SKM-1 treated with dmso at 0.1 percent for 144 hours (cell line): ENCODE results near the gene RPS5.
A peak's percentile ranks its signal among the peaks of the same experiment; 100 is the strongest.
"Not testable (repeated sequence)": the region's sequence is repeated elsewhere in the genome, so short reads cannot be mapped to it uniquely, and the experiment has no call there.

Experiments
- DNase-seq: peaks from one replicate; lab custom pipeline; 2025; ENCODE audit not compliant: unreplicated experiment; lab: John Stamatoyannopoulos, UW

RPS5 gene

DNA sequence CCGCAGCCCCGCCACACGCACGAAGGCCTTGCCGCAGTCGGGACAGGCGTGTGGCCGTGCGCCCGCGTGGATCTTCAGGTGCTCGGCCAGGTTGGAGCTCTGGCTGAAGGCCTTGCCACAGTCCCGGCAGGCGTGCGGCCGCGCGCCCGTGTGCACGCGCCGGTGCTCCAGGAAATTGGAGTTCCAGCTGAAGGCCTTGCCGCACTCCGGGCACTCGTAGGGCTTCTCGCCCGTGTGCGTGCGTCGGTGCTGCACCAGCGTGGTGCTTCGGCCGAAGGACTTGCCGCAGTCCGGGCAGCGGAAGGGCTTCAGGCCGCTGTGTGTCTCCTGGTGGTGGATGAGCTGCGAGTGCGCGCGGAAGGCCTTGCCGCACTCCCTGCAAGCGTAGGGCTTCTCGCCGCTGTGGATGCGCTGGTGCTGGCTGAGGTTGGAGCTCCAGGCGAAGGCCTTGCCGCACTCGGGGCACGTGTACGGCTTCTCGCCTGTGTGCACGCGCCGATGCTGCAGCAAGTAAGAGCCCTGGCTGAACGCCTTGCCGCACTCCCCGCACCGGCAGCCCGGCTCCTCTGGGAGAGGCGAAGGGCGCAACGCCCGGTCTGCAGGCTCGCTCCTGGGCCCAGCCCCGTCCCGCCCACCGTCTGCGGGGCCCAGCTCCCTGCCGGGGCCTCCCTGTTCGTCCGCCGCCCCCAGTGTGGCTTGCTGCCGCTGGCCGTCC is 30.1 kb upstream of the RPS5 start:
- no peak for DNase-seq

DNA sequence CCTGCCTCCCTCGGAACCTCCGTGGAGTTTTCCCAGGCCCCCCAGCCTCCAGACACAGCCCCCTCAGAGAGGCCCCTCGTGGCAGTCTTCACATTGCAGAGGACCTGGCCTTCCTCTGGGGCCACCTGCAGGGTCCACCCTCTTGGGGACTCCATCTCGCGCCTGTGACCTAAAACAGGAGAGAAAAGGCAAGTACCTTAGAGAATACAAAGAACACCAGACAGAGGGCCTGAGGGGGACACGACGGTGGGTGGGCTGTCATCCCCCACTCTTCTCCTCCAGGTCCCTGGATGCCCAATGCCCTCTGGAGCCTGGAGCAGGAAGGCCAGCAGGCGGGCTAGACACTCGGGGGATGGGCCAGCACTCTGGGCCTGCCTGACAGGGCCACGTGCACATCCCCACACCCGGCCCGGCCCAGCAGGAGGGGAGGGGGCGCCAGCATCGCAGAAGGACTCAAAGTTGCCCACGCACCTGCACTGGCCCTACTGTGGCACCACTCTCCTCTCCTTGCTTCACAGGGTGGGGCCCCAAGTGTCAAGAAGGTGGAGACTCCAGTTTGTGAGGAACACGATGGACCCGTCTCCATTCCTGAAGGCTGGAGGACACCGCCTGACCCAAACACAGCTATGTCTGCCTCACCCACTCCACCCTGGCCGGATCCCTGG is 29.5 kb upstream of the RPS5 start:
- no peak for DNase-seq

DNA sequence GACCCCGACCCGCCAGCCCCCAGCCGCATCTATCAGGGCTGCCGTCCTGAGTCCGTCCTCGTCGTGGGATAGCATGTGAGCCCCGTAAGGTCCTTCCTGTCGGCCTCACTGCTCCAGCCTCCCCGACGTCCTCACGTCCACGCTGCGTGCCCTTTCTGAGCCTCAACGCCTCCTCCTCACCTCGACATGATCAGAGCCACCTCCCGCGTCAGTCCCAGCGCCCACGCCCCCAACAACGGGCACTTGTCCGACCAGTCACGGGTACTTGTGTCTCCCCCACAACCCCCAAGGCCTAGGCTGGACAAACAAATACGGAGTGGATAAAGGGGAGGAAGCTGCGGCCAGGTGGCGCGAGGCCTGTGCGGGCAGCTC is 25.2 kb upstream of the RPS5 start:
- no peak for DNase-seq

DNA sequence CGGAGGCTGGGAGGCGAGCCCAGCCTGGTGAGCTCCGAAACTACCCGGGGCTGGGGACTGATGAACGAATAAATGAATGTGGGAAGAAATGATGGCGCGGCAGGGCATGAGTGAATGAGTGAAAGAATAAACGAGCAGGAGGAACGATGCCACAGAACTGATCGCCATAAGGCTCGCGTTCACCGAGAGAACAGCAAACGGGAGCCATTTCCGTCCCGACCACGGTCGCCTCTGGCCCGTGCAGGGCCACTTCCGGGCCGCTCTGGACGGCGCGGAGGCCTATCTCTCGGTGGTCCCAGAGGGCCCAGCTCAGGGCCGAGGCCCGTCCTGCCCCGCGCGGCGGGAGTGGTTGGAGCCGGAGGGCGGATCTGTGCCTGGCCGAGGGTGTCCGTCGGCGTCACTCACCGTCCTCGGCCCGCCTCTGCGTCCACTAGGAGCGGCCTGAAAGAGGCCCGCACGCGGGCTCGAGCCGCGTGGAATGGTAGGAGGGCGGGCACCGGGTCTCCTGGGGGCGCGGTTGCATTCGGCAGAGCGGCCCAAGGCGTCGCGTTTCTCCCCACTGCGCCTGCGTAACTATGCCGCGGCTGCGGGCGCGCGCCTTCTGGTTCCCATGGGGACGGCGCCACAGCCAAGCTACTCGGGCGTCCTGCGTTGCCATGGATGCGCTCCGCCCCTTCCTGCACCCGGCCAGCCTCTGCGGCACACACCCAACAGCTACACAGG is 24.6 kb upstream of the RPS5 start, which contains the start of gene ZNF497:
Gene ZNF497 (minus strand): TSS at position 480 of the 723 bp plus-strand sequence. CDS start 5,116 bp downstream, outside the sequence.
- peak; percentile 72 for DNase-seq

DNA sequence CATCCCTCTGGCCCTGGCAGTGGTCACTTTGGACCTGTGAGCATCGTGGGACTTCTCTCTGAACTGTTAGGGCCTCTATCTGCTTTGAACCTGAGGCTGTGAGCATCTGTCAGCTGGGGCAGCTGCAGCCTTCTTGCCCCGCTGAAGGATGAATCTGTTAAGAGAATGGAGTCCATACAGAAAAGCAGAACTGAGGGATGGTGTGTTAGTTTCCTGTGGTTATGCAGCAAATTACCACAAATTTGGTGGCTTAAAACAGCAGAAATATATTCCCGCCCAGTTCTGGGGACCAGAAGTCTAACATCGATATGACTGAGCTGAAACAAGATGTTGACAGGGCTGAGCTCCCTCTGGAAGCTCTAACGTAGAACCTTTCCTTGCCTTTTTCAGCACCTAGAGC is 22.9 kb upstream of the RPS5 start:
- peak; percentile 48 for DNase-seq

DNA sequence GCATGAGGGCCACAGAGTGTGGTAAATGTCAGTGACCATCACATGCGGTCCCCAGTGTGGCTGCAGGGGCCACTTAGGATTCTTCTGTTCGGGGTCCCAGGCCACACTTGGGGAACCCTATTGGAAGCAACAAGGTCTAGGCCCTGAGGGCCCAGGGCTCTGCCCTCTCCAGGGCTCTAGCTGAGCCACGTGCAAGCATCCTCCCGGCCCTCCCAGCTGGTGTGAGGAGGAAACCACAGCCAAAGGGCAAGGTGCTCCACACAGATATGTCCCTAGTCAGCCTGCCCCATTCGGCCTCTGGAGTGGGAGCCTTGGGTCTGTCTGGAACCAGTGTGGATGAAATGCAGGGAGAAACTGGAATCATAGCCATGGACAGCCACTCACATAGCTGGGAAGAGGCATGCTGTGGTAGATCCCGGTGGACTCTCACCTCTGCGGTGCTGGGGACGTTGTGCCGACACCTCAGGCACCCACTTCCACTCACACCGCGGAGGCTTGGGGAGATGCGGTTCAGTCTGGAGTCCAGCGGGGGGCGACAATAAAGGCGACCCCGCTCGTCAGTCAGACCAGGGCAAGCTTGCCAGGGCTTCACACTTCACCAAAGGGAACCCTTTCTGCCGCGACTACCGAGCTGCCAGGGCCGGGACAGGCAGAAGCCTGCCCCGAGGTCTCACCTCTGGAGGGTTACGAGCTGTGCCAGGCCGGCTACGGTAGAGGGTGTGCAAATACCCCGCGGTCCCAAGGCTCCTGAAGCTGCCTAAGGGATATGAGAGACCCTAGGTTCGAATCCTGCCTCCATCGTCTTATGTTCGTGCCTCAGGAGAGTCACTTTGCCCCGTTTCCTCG is 20.3 kb upstream of the RPS5 start:
- no peak for DNase-seq

DNA sequence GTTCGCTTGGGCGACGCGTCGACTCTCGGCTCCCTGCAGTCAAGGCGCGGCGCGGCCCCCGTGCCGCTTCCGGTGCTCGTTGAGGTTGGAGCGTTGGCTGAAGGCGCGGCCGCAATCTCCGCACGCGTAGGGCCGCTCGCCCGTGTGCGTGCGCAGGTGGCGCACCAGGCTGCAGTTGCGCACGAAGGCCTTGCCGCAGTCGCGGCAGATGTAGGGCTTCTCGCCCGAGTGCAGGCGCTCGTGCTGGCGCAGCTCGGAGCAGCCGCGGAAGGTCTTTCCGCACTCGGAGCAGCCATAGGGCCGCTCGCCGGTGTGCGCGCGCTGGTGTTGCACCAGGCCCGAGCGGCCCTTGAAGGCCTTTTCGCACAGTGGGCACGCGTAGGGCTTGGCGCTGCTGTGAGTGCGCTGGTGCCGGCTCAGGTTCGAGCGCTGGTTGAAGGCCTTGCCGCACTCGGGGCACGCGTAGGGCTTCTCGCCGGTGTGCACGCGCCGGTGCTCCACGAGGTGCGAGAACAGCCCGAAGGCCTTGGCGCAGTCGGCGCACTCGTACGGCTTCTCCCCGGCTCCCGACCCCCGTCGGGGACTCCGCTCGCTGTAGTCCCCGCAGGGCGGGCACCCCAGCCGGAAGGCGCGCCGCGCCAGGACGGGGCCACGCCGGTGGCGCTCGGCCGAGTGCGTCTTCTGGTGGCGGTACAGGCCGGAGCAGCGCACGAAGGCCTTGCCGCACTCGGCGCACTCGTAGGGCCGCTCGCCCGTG is 19.2 kb upstream of the RPS5 start:
- DNase-seq, result no peak

DNA sequence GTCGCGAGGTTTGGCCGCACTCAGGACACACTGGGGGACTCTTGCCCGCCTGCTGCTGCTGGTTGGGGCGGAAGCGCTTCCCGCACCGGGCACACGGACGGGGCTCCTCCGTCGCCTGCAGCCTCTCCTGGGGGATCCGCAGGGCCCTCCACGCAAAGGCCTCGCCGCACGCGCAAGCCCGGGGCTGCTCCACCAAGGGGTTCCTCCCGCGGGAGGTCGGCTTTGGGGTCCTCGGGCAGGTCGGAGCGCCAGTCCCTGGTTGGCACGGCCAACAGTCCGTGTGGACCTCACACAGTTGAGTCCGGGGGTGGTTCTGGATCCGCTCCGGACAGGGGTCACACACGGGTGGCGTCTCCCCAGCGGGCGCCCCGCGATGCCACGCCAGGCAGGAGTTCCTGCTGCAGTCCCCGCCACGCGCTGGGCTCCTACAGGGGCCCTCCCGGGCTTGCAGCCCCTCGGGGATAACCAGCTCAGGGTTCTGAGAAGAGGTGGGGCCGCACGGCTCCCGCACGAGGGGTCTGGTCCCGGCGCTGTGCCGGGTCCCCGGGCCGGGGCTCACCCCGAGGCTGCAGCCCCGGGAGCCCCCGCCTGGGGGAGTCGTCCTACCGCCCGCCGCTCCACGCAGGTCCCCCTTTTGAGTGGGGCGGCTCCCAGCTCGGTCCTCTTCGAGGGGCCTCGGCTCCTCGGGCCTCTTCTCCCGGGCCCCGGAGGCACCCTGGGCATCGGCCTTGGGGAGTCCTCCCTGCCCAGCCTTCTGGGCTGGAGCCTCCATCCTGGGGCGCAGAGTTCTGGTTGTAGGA is 18.3 kb upstream of the RPS5 start:
- DNase-seq, result no peak

DNA sequence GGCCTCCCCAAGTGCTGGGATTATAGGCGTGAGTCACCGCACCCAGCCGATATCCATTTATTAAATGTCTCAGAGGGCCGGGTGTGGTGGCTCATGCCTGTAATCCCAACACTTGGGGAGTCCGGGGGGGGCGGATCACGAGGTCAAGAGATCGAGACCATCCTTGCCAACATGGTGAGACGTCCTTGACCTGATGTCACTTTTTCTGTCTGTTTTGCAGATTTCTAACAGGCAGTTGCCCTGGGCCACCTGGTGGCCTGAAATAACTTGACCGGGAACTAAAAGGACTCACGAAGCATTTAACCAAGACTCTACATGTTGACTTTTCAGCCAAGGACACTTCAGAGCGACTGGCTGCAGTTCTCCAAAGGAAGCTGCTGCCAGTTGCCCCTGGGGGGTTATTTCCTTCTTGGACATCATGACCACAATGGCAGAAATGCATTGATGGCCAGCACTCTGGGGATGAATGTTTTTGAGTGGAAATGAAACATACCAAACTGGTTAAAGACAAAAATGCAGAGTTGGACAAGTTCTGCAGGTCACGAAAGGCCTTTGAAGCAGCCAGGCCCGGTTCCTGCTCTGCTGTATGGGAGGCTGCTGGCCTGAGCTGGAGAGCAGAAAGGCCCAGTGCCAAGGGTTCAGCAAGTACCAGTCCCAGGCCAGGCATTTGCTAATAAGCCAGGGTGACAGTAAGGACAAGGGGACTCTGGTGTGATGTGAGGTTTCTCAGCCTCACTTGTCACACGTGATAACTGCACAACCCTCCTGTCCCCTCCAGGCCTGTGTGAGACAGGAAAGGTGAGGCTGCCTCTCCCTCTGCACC is 14.5 kb upstream of the RPS5 start:
- no peak for DNase-seq

DNA sequence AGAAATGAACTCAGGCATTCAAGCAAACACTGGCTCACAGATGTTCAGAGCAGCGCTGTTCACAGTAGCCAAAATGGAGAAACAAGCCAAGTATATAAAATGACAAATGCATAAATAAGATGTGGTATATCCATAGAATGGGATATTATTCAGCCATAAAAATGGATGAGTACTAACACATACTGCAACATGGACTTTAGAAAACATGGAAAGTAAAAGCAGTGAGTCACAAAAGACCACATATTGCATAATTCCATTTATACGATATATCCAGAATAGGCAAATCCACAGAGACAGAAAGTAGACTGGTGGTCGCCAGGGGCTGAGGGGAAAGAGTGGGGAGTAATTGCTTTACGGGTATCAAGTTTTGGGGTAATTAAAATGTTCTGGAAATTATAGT is 12.9 kb upstream of the RPS5 start:
- no peak for DNase-seq

DNA sequence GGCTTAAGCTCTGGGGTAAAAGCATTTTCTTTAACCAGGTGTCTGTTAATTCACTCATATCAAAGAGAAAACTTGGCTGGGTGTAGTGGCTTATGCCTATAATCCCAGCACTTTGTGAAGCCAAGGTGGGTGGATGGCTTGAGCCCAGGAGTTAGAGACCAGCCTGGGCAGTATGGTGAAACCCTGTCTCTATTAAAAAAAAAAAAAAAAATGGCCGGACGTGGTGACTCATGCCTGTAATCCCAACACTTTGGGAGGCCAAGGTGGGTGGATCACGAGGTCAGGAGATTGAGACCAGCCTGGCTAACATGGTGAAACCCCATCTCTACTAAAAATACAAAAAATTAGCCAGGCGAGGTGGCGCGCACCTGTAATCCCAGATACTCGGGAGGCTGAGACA is 10.3 kb upstream of the RPS5 start:
- DNase-seq, result not testable (repeated sequence)

DNA sequence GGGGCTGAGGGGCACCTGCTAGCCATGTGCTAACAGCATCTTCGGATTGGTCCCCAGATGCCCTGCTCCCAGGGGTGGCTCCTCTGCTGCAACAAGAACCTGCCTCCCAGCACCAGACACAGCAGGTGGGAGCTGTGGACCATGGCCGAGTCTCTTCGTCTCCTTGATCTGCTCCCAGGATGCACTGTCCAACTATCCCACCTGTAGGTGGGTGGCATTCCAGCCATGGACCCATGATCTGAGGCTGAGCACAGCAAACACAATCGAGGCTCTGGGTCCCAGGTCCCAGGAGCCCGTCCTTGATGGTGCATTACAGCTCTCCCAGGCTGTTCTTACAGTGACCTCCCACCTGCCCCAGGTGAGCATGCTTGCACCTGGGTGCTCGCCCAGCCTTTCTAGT is 7.8 kb upstream of the RPS5 start:
- no peak for DNase-seq

DNA sequence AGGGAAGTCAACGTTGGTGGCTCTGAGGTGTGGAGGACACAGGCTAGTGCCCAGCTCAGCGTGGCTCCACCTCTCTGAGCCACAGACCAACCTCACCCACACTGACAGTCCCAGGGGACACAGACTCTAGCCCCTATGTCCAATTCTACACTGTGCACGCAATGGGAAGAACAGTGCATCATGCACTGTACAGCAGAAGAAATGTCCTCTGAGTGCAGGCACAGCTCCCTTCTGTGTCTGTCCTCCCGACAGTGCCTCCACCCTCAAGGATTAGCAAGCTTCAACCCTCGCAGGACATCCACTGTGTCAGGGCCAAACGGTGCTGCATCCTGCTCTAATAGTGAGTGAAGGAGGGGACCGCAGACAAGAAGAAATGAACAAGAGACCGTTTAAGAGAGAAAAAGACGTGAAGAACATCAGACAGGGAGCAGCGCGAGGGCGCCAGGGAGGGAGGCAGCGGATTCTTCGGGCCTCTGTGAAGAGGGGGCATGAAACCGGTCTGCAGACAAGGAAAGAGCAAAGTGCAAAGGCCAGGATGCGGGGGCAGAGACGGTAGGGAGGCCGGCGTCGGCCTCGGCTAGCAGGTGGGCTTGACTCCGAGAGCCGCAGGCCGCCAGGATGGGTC is 6.9 kb upstream of the RPS5 start:
- no peak for DNase-seq

DNA sequence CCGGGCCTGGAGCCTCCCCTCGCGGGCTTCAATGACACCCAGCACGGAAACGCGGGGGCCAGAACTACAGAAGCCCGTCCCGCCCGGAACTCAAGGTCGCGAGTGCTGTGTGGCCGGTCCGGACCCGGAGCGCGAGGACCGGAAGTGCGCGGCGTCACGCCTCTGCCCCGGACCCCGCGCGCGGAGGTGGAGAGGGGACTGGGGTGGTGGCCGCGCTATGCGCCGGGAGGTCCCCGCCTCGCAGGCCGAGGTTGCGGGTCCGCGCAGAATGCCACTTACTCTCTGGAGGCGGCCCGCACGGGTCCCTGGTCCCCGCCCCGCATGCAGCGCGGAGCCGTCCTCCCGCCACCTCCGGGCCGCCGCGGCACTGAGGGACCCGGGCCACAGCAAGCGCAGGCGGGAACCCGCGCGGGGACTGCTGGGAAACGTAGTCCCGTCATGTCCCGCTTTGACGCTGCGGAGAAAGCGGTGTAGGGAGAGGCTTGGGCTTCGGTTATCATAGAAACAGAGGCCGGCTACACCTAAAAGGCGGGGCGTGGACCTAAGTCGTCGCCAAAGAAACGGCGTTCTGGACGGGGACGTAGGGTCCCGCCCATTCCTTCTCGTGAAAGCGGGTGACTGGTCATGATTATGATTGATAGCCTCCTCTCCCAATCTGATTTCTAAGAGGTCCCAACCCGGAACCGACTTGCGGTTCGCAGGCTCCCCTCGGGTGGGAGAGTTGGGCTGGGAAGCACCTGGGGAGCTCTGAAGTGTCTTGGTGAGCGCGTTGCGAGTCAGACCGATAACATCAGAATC is 6.2 kb upstream of the RPS5 start, which contains the start of gene ZNF837:
Gene ZNF837 (minus strand): TSS at position 369 of the 798 bp plus-strand sequence. CDS start 11,698 bp downstream, outside the sequence.
- peak; percentile 90 for DNase-seq

DNA sequence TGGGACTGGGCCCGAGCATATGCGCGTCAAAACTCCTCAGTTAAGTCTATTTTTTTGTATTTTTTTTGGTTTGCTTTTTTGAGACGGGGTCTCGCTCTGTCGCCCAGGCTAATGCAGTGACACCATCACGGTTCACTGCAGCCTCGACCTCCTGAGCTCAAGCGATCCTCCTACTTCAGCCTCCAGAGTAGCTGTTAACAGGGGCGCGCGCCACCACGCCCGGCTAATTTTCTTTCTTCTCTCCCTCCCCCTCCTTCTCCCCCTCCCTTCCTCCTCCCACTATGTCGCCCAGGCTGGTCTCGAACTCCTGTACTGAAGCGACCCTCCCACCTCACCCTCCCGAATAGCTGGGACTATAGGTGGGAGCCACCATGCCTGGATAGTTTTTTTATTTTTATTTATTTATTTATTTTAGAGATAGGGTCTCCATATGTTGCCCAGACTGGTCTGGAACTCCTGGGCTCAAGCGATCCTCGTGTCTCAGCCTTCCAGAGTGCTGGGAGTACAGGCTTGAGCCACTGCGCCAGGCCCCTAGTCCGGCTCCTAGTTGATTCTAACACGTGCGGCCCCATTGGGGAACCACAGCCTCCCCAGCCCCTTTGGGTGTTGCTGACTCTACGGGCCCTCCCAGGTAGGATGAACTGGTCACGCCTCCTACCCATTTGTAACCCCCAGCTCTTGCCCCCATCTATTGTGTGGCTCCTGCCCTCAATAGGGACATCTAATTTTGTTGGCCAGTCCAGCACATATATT is 5.4 kb upstream of the RPS5 start:
- DNase-seq, result no peak

DNA sequence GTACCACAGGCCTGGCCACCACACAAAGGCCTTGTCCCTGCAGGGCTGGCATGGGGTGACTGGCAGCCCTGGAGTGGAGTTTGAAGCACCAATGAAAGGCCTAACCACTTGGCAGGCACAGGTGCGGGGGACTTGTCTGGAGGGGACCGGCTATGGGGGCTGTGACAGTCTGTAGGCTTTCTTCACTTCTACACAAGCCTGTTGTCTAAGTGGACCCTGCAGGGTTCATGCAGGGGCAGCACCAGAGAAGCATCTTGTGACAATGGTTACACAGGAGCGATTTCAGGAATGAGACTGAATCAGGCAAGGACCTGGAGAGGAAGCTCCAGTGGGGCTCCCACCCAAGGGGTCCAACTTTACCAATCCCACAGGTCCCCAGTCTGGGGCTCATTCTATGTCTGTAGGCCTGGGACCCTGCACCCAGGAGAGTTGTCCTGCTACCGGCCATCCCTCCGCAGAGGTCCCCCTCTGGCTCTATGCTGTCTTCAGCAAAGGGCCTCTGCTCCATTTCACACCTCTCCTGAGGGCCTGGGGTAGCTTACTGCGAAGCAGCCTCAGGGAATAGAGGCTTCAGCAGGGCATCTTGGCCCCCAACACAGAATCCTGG is 4.0 kb upstream of the RPS5 start:
- DNase-seq, result no peak
